SH-SY5Y (cell line): ENCODE data around the gene CLEC3B.

Source experiments
- GATA2 ChIP-seq: IDR thresholded peaks from 2 replicates; pipeline ENCODE4 v1.6.1; 2011; ENCODE audit warnings: mild to moderate bottlenecking, low read depth, low read length
- GATA3 ChIP-seq: IDR thresholded peaks from 2 replicates; pipeline ENCODE4 v1.6.1; 2011; ENCODE audit warnings: low read depth, mild to moderate bottlenecking, low read length, moderate library complexity

GRCh38 chr3:45057557-45057956, 31.5 kb downstream of the CLEC3B start:
- no peak for TF ChIP-seq GATA2
- TF ChIP-seq GATA3: no peak
